Calu3 (cell line): ENCODE measurements around the gene ERCC1. TPM values are rescaled to one million over a fixed set of nuclear protein-coding genes. Genes with fewer than 3 reads are reported as not detected.

Source experiments
- BruUV-seq: library from RNA; stranded (reverse); fragments of 400-500 nt; replicated peaks from 2 replicates; lab custom pipeline; 2021; lab: Mats Ljungman, UMichigan
- CTCF ChIA-PET: fragments of 300-600 bp; sonication (Branson Sonifier 250); formaldehyde crosslinking; loops from one replicate; lab custom pipeline; 2022; ENCODE audit warnings: antibody characterized with exemption; lab: Charles Lee
- DNase-seq: peaks from one replicate; pipeline ENCODE4 v3.0.0; 2022
- H3K27ac Mint-ChIP-seq: one replicate; pipeline ENCODE4 v1.8.0; 2022; ENCODE audit warnings: mixed read lengths; ENCODE audit not compliant: unreplicated experiment
- H3K27me3 Mint-ChIP-seq: one replicate; pipeline ENCODE4 v1.8.0; 2022; ENCODE audit warnings: mixed read lengths; ENCODE audit not compliant: unreplicated experiment
- H3K36me3 Mint-ChIP-seq: one replicate; pipeline ENCODE4 v1.8.0; 2022; ENCODE audit warnings: mild to moderate bottlenecking, moderate library complexity, mixed read lengths; ENCODE audit not compliant: insufficient read depth, unreplicated experiment
- H3K4me1 Mint-ChIP-seq: one replicate; pipeline ENCODE4 v1.8.0; 2022; ENCODE audit warnings: mild to moderate bottlenecking, low read depth, mixed read lengths; ENCODE audit not compliant: unreplicated experiment
- H3K4me3 Mint-ChIP-seq: one replicate; pipeline ENCODE4 v1.8.0; 2022; ENCODE audit warnings: mild to moderate bottlenecking, low read depth, moderate library complexity, mixed read lengths; ENCODE audit not compliant: unreplicated experiment
- H3K9me3 Mint-ChIP-seq: one replicate; pipeline ENCODE4 v1.8.0; 2022; ENCODE audit warnings: low read depth, mixed read lengths; ENCODE audit not compliant: unreplicated experiment
- intact Hi-C: fragments of 100-400 bp; cut with micrococcal nuclease; formaldehyde crosslinking; loops from one replicate; pipeline ENCODE4 v1.10.0; 2022; ENCODE audit not compliant: unreplicated experiment
- total RNA-seq: library from RNA; stranded (reverse); gene quantifications from 2 replicates; pipeline ENCODE4 v1.2.3, GENCODE V29; 2022
- TF ChIP-seq, protein P1 (sequence below): fragments of 200-600 bp; IDR thresholded peaks from one replicate; pipeline ENCODE4 v1.8.0; 2022; ENCODE audit warnings: antibody characterized with exemption; ENCODE audit not compliant: unreplicated experiment

Gene ERCC1
- total RNA-seq, 1 experiment from 2014 or later, result 55.7 TPM

DNA sequence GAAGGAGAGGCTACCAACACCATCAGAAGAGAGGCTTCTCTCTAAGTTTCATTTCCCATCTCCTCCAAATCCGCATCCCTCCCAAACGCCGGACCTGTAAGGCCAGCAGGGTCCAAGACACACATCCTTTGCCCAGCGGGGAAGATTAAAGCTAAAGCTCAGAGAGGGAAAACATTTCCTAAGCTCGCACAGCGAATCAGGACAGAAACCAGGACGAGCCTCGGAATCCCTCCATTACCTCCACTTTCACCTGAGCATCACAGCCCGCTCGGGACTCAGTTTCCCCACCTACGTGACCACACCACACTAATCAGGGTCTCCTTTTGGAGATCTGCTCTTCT is 43.4 kb upstream of the ERCC1 start:
- BruUV-seq, result TSS peak; percentile 68
- H3K36me3 Mint-ChIP-seq, result peaks cover 66% of the 10 kb centered on the region
- intact Hi-C loops, result no loop called here
- H3K27ac Mint-ChIP-seq, result peak overlapping the region; percentile 99
- H3K9me3 Mint-ChIP-seq, result no peaks in the 10 kb centered on the region
- H3K4me1 Mint-ChIP-seq, result peaks cover 29% of the 10 kb centered on the region
- CTCF ChIA-PET, result interaction anchor here (0.6 to 4.6 kb wide), 12 partner anchors 11 to 201 kb away, joined by 3 to 61 read pairs (median 4); no protein-coding TSS in a partner anchor
- peak overlapping the region; percentile 86 for H3K4me3 Mint-ChIP-seq
- TF ChIP-seq, protein P1, sequence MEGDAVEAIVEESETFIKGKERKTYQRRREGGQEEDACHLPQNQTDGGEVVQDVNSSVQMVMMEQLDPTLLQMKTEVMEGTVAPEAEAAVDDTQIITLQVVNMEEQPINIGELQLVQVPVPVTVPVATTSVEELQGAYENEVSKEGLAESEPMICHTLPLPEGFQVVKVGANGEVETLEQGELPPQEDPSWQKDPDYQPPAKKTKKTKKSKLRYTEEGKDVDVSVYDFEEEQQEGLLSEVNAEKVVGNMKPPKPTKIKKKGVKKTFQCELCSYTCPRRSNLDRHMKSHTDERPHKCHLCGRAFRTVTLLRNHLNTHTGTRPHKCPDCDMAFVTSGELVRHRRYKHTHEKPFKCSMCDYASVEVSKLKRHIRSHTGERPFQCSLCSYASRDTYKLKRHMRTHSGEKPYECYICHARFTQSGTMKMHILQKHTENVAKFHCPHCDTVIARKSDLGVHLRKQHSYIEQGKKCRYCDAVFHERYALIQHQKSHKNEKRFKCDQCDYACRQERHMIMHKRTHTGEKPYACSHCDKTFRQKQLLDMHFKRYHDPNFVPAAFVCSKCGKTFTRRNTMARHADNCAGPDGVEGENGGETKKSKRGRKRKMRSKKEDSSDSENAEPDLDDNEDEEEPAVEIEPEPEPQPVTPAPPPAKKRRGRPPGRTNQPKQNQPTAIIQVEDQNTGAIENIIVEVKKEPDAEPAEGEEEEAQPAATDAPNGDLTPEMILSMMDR, result no peak
- H3K27me3 Mint-ChIP-seq, result peaks cover 13% of the 10 kb centered on the region
- no peak for DNase-seq

DNA sequence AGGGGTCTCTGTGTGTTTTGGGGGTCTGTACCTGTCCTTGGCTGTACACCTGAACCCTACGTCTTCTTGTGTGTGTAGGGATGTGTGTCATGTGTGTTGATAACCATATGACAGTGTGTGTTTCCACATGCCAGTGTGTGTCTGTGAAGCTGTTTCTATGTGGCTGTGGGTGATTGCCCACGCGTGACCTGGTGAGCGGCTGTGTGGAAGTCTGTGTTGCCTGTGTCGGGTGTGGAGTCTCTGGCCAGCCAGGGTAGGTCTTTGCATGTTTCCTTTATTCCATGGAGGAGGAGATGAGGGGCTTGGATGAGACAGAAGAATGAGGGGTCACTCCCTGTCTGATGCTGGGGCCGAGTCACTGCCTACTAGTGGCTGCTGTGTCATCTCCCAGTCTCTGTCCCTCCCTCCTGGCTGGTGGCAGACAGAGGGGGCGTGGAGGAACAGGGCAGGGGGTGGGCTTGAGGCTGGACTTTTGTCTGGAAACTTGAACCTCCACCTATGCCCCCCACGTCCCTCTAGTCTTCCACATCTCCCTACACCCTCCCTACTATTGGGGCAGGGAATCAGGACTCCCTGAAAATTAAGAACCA is 41.2 kb upstream of the ERCC1 start:
- no peaks in the 10 kb centered on the region for H3K9me3 Mint-ChIP-seq
- H3K27ac Mint-ChIP-seq, result no peak overlapping the region
- TF ChIP-seq, protein P1, result no peak
- CTCF ChIA-PET, result interaction anchor here (0.6 kb wide), 1 partner anchor 155 kb away, joined by 3 read pairs; no protein-coding TSS in a partner anchor
- no peak overlapping the region for H3K4me3 Mint-ChIP-seq
- H3K4me1 Mint-ChIP-seq, result peaks cover 33% of the 10 kb centered on the region
- intact Hi-C loops, result no loop called here
- peaks cover 45% of the 10 kb centered on the region for H3K36me3 Mint-ChIP-seq
- H3K27me3 Mint-ChIP-seq, result peaks cover 13% of the 10 kb centered on the region
- no TSS peak for BruUV-seq
- no peak for DNase-seq

DNA sequence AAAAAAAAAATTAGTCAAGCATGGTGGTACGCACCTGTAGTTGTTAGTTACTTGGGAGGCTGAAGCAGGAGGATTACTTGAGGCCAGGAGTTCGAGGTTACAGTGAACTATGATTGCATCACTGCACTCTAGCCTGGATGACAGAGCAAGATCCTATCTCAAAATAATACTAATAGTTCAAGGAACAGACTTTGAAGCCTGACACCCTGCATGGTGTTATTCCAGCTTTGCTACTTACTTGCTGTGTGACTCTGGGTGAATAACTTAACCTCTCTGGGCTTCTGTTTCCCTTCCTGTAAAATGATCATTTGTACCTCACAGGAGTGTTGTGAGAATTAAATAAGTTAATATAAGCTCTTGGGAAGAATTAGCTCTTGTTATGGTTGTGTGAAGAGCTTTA is 40.6 kb upstream of the ERCC1 start:
- no TSS peak for BruUV-seq
- H3K36me3 Mint-ChIP-seq, result peaks cover 38% of the 10 kb centered on the region
- no peak for DNase-seq
- H3K27me3 Mint-ChIP-seq, result peaks cover 13% of the 10 kb centered on the region
- TF ChIP-seq, protein P1, result no peak
- no peak overlapping the region for H3K4me3 Mint-ChIP-seq
- no peak overlapping the region for H3K27ac Mint-ChIP-seq
- intact Hi-C loops, result no loop called here
- CTCF ChIA-PET, result interaction anchor here (0.6 kb wide), 1 partner anchor 154 kb away, joined by 3 read pairs; no protein-coding TSS in a partner anchor
- H3K9me3 Mint-ChIP-seq, result no peaks in the 10 kb centered on the region
- peaks cover 28% of the 10 kb centered on the region for H3K4me1 Mint-ChIP-seq

DNA sequence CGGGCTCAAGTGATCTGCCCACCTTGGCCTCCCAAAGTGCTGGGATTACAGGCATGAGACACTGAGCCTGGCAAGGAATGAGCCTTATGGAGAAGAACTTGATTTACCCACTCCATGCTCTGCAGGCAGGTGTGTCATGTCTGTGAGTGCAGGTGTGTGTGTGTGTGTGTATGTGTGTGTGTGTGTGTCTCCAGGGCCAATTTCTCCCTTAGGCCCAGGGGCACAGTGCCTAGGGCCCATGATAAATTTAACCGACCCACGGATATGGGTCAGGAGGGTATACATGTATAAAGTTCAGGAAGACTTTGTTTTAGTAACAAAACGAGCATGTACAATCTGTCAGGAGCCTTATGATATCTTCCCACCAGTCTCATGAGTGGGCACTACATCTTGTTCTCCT is 39.5 kb upstream of the ERCC1 start:
- Mint-ChIP-seq H3K4me1 (peaks cover 30% of the 10 kb centered on the region), H3K4me3 (no peak overlapping the region), H3K9me3 (no peaks in the 10 kb centered on the region), H3K27me3 (peaks cover 13% of the 10 kb centered on the region), H3K36me3 (peaks cover 32% of the 10 kb centered on the region), H3K27ac (no peak overlapping the region)
- no TSS peak for BruUV-seq
- intact Hi-C loops, result no loop called here
- CTCF ChIA-PET, result no interaction called here
- no peak for DNase-seq
- TF ChIP-seq, protein P1, result no peak
